Endodermal cell (in vitro differentiated cells): ENCODE measurements around the gene TRAPPC1. TPM values are rescaled to one million over a fixed set of nuclear protein-coding genes. Genes with fewer than 3 reads are reported as not detected.

Source experiments
- DNase-seq: peaks from one replicate; pipeline ENCODE4 v3.0.0-alpha.2; 2017
- H3K27ac ChIP-seq: 2 replicates; pipeline ENCODE4 v1.5.1; 2013; ENCODE audit warnings: mild to moderate bottlenecking, low read depth, low read length, moderate library complexity
- H3K27me3 ChIP-seq: 2 replicates; pipeline ENCODE4 v1.6.1; 2013; ENCODE audit warnings: mild to moderate bottlenecking, low read length, moderate library complexity; ENCODE audit not compliant: insufficient read depth, control insufficient read depth, poor library complexity, severe bottlenecking
- H3K36me3 ChIP-seq: 2 replicates; pipeline ENCODE4 v1.7.0; 2013; ENCODE audit warnings: mild to moderate bottlenecking, low read length, moderate library complexity; ENCODE audit not compliant: control insufficient read depth, insufficient read depth
- H3K4me1 ChIP-seq: one replicate; pipeline ENCODE4 v1.7.0; 2013; ENCODE audit warnings: low read length; ENCODE audit not compliant: control insufficient read depth, insufficient read depth
- H3K4me3 ChIP-seq: 2 replicates; pipeline ENCODE4 v1.5.1; 2013; ENCODE audit warnings: mild to moderate bottlenecking, low read length, moderate library complexity
- H3K9ac ChIP-seq: 2 replicates; pipeline ENCODE4 v1.6.1; 2013; ENCODE audit warnings: mild to moderate bottlenecking, low read length, moderate library complexity; ENCODE audit not compliant: poor library complexity, severe bottlenecking; ENCODE audit errors: extremely low read depth
- H3K9me3 ChIP-seq: 2 replicates; pipeline ENCODE4 v1.6.1; 2013; ENCODE audit warnings: mild to moderate bottlenecking, low read length, moderate library complexity; ENCODE audit not compliant: control insufficient read depth
- H3K27ac Mint-ChIP-seq: 2 replicates; pipeline ENCODE4 v1.8.0; 2020; ENCODE audit warnings: mixed read lengths
- H3K27me3 Mint-ChIP-seq: 2 replicates; pipeline ENCODE4 v1.8.0; 2021; ENCODE audit warnings: mild to moderate bottlenecking, mixed read lengths; ENCODE audit not compliant: insufficient read depth
- H3K36me3 Mint-ChIP-seq: 2 replicates; pipeline ENCODE4 v1.8.0; 2020; ENCODE audit warnings: low read depth, mixed read lengths
- H3K4me1 Mint-ChIP-seq: 2 replicates; pipeline ENCODE4 v1.8.0; 2020; ENCODE audit warnings: mixed read lengths
- H3K4me3 Mint-ChIP-seq: 2 replicates; pipeline ENCODE4 v1.8.0; 2020; ENCODE audit warnings: mild to moderate bottlenecking, moderate library complexity, mixed read lengths
- H3K9me3 Mint-ChIP-seq: 2 replicates; pipeline ENCODE4 v1.8.0; 2020; ENCODE audit warnings: mild to moderate bottlenecking, mixed read lengths
- CTCF ChIP-seq: fragments of 200-600 bp; sonication (generic); conservative IDR thresholded peaks from 2 replicates; pipeline ENCODE4 v1.5.0; 2021; ENCODE audit warnings: antibody characterized with exemption, mild to moderate bottlenecking
- WGBS, 2 experiments: methylation state at CpG; one replicate each; pipeline versions ENCODE4 v1.1.5 to v1.1.7; 2013; ENCODE audit warnings: missing lambda C conversion rate in 2 of 2, mixed read lengths in 1 of 2; ENCODE audit not compliant: insufficient coverage in 1 of 2, insufficient read length in 1 of 2; 5-methylcytosine and 5-hydroxymethylcytosine counted together
- total RNA-seq, 2 donors: library from RNA; stranded (reverse); fragmentation: NEBNext Ultra II Directional in 1 of 2; extraction: Animal tissue kit (Norgen Biotek cat#: 25700) in 1 of 2; gene quantifications; 2 replicates in 1 of 2; 3 replicates in 1 of 2; pipeline ENCODE4 v1.2.1, GENCODE V29; 2021

TRAPPC1 gene
- total RNA-seq, 2 donors from 2014 or later = 150 to 170 TPM

GRCh38 chr17:7922845-7923628 lies 8.7 kb downstream of the TRAPPC1 start:
- H3K4me3 Mint-ChIP-seq = peak overlapping the region; percentile 42
- H3K36me3 ChIP-seq = no peaks in the 10 kb centered on the region
- peaks cover 2% of the 10 kb centered on the region for H3K4me1 ChIP-seq
- H3K27ac ChIP-seq = no peak overlapping the region
- H3K36me3 Mint-ChIP-seq = peaks cover 2% of the 10 kb centered on the region
- 46 to 51% methylated on average over 28 to 45 of the region's 45 CpGs for WGBS, 2 experiments
- H3K9me3 ChIP-seq = no peaks in the 10 kb centered on the region
- no peak overlapping the region for H3K27ac Mint-ChIP-seq
- peaks cover 88% of the 10 kb centered on the region for H3K27me3 Mint-ChIP-seq
- TF ChIP-seq CTCF = no peak
- H3K9me3 Mint-ChIP-seq = no peaks in the 10 kb centered on the region
- peak; percentile 96 for DNase-seq
- no peak overlapping the region for H3K9ac ChIP-seq
- H3K4me1 Mint-ChIP-seq = peaks cover 18% of the 10 kb centered on the region
- peaks cover 40% of the 10 kb centered on the region for H3K27me3 ChIP-seq
- H3K4me3 ChIP-seq = no peak overlapping the region

- H3K27ac Mint-ChIP-seq = no peak overlapping the region
- H3K9me3 ChIP-seq = no peaks in the 10 kb centered on the region
- no peaks in the 10 kb centered on the region for H3K36me3 Mint-ChIP-seq
- peak overlapping the region; percentile 42 for H3K4me3 Mint-ChIP-seq
- H3K27ac ChIP-seq = no peak overlapping the region
- H3K27me3 Mint-ChIP-seq = peaks cover 88% of the 10 kb centered on the region
- no peak overlapping the region for H3K4me3 ChIP-seq
- H3K4me1 Mint-ChIP-seq = peaks cover 14% of the 10 kb centered on the region
- peak; percentile 31 for TF ChIP-seq CTCF
- peak; percentile 44 for DNase-seq
- H3K4me1 ChIP-seq = peaks cover 2% of the 10 kb centered on the region
- WGBS, 2 experiments = 60 to 69% methylated on average over 11 to 16 of the region's 16 CpGs
- no peaks in the 10 kb centered on the region for H3K36me3 ChIP-seq
- no peaks in the 10 kb centered on the region for H3K9me3 Mint-ChIP-seq
- no peak overlapping the region for H3K9ac ChIP-seq
- peaks cover 39% of the 10 kb centered on the region for H3K27me3 ChIP-seq
Observed at GRCh38 chr17:7922269-7922844, 9.4 kb downstream of the TRAPPC1 start.

GRCh38 chr17:7916808-7917207 lies 14.9 kb downstream of the TRAPPC1 start:
- H3K4me3 Mint-ChIP-seq = peak overlapping the region; percentile 65
- no peak for TF ChIP-seq CTCF
- Histone ChIP-seq H3K27ac (no peak overlapping the region), H3K27me3 (peaks cover 15% of the 10 kb centered on the region), H3K4me3 (no peak overlapping the region), H3K9ac (no peak overlapping the region), H3K4me1 (no peaks in the 10 kb centered on the region), H3K9me3 (no peaks in the 10 kb centered on the region), H3K36me3 (no peaks in the 10 kb centered on the region)
- H3K9me3 Mint-ChIP-seq = no peaks in the 10 kb centered on the region
- 80 to 88% methylated on average over 1 to 2 of the region's 2 CpGs for WGBS, 2 experiments
- DNase-seq = peak; percentile 46
- peaks cover 64% of the 10 kb centered on the region for H3K27me3 Mint-ChIP-seq
- H3K27ac Mint-ChIP-seq = no peak overlapping the region
- peaks cover 5% of the 10 kb centered on the region for H3K4me1 Mint-ChIP-seq
- H3K36me3 Mint-ChIP-seq = no peaks in the 10 kb centered on the region
